IMR-90 (cell line): ENCODE measurements around the gene TSPEAR. TPM values are rescaled to one million over a fixed set of nuclear protein-coding genes. Genes with fewer than 3 reads are reported as not detected.

Experiments
- ATAC-seq: fragments of 200-7000 bp; cut with Tn5 transposase; 2 replicates; pipeline ENCODE4 v1.9.1; 2020; ENCODE audit warnings: low read depth, mild to moderate bottlenecking, moderate library complexity
- BruUV-seq: library from RNA; stranded (reverse); fragments of 400-500 nt; replicated peaks from 2 replicates; lab custom pipeline; 2021; lab: Mats Ljungman, UMichigan
- CTCF ChIA-PET: fragments of 300-600 bp; formaldehyde crosslinking; extraction: SDS; loops from one replicate; lab custom pipeline; 2021; ENCODE audit warnings: antibody characterized with exemption; lab: Yijun Ruan, JAX
- POLR2A ChIA-PET: fragments of 300-600 bp; sonication (Branson Sonifier 250); formaldehyde crosslinking; loops from one replicate; lab custom pipeline; 2022; ENCODE audit warnings: antibody characterized with exemption; ENCODE audit not compliant: unreplicated experiment; lab: Charles Lee
- DNase-seq: peaks from one replicate; pipeline ENCODE4 v3.0.0; 2013
- H2AFZ ChIP-seq: replicated peaks from 2 replicates; pipeline ENCODE3; 2013; ENCODE audit warnings: low read length, mild to moderate bottlenecking; ENCODE audit not compliant: poor library complexity
- H2AK5ac ChIP-seq: 2 replicates; pipeline ENCODE4 v1.6.1; 2013; ENCODE audit warnings: low read depth, low read length, inconsistent platforms
- H2AK9ac ChIP-seq: replicated peaks from 2 replicates; pipeline ENCODE3; 2013; ENCODE audit warnings: mild to moderate bottlenecking, low read depth, low read length, moderate library complexity; ENCODE audit not compliant: poor library complexity
- H2BK120ac ChIP-seq: 2 replicates; pipeline ENCODE4 v1.6.1; 2013; ENCODE audit warnings: low read depth, low read length, inconsistent platforms
- H2BK15ac ChIP-seq: 3 replicates; pipeline ENCODE4 v1.6.1; 2013; ENCODE audit warnings: low read depth, low read length, inconsistent platforms
- H2BK20ac ChIP-seq: 2 replicates; pipeline ENCODE4 v1.6.1; 2013; ENCODE audit warnings: low read depth, mild to moderate bottlenecking, inconsistent platforms, low read length, moderate library complexity
- H2BK5ac ChIP-seq: 2 replicates; pipeline ENCODE4 v1.6.1; 2013; ENCODE audit warnings: mild to moderate bottlenecking, low read depth, low read length, inconsistent platforms; ENCODE audit not compliant: poor library complexity, severe bottlenecking
- H3K14ac ChIP-seq: replicated peaks from 2 replicates; pipeline ENCODE4 v1.6.1; 2013; ENCODE audit warnings: low read depth, low read length, inconsistent platforms
- H3K18ac ChIP-seq: 2 replicates; pipeline ENCODE4 v1.6.1; 2013; ENCODE audit warnings: low read depth, low read length, control low read depth
- H3K23ac ChIP-seq: 2 replicates; pipeline ENCODE4 v1.6.1; 2013; ENCODE audit warnings: low read depth, low read length, inconsistent platforms
- H3K27ac ChIP-seq: 2 replicates; pipeline ENCODE4 v1.5.1; 2013; ENCODE audit warnings: mild to moderate bottlenecking, control low read depth, low read length; ENCODE audit not compliant: insufficient read depth
- H3K27me3 ChIP-seq: 2 replicates; pipeline ENCODE4 v1.6.1; 2013; ENCODE audit warnings: low read length; ENCODE audit not compliant: control insufficient read depth, insufficient read depth
- H3K36me3 ChIP-seq: 2 replicates; pipeline ENCODE4 v1.6.1; 2013; ENCODE audit warnings: low read length, mixed read lengths; ENCODE audit not compliant: control insufficient read depth, insufficient read depth
- H3K4ac ChIP-seq: 2 replicates; pipeline ENCODE4 v1.6.1; 2013; ENCODE audit warnings: low read depth, low read length, inconsistent platforms
- H3K4me1 ChIP-seq: 2 replicates; pipeline ENCODE4 v1.6.1; 2013; ENCODE audit warnings: low read length, mixed read lengths; ENCODE audit not compliant: control insufficient read depth, insufficient read depth
- H3K4me2 ChIP-seq: 2 replicates; pipeline ENCODE4 v1.6.1; 2013; ENCODE audit warnings: low read depth, mild to moderate bottlenecking, control low read depth, low read length, moderate library complexity
- H3K4me3 ChIP-seq: 2 replicates; pipeline ENCODE4 v1.5.1; 2013; ENCODE audit warnings: low read depth, mild to moderate bottlenecking, control low read depth, low read length, moderate library complexity; ENCODE audit not compliant: insufficient read depth
- H3K56ac ChIP-seq: 2 replicates; pipeline ENCODE4 v1.6.1; 2013; ENCODE audit warnings: low read length, inconsistent platforms; ENCODE audit not compliant: insufficient read depth; ENCODE audit errors: extremely low read depth
- H3K79me1 ChIP-seq, 2 experiments: 2 replicates each; pipeline ENCODE4 v1.6.1; 2013; ENCODE audit warnings: low read length in 2 of 2, inconsistent platforms in 1 of 2, low read depth in 1 of 2
- H3K9ac ChIP-seq: 2 replicates; pipeline ENCODE4 v1.6.1; 2013; ENCODE audit warnings: low read depth, low read length, control low read depth
- H3K9me1 ChIP-seq: 2 replicates; pipeline ENCODE4 v1.6.1; 2013; ENCODE audit warnings: low read length, inconsistent platforms; ENCODE audit not compliant: insufficient read depth
- H3K9me3 ChIP-seq: 2 replicates; pipeline ENCODE4 v1.6.1; 2013; ENCODE audit warnings: low read length; ENCODE audit not compliant: control insufficient read depth, insufficient read depth
- H4K20me1 ChIP-seq: 2 replicates; pipeline ENCODE4 v1.6.1; 2013; ENCODE audit warnings: low read length, inconsistent platforms; ENCODE audit not compliant: insufficient read depth
- H4K5ac ChIP-seq: 2 replicates; pipeline ENCODE4 v1.6.1; 2013; ENCODE audit warnings: mild to moderate bottlenecking, low read depth, low read length, control low read depth
- H4K8ac ChIP-seq, 2 experiments: 2 replicates each; pipeline ENCODE4 v1.6.1; 2013; ENCODE audit warnings: low read depth in 2 of 2, low read length in 2 of 2, control low read depth in 1 of 2, inconsistent platforms in 1 of 2
- H4K91ac ChIP-seq: 2 replicates; pipeline ENCODE4 v1.6.1; 2013; ENCODE audit warnings: low read depth, low read length, inconsistent platforms; ENCODE audit not compliant: insufficient read depth
- BHLHE40 ChIP-seq: fragments of 150-350 bp; IDR thresholded peaks from 2 replicates; pipeline ENCODE4 v1.6.1; 2016; ENCODE audit warnings: mild to moderate bottlenecking, low read depth, low read length
- CEBPB ChIP-seq: IDR thresholded peaks from 2 replicates; pipeline ENCODE4 v1.6.1; 2012; ENCODE audit warnings: low read depth, low read length, improper control_type of control experiment
- CHD1 ChIP-seq: IDR thresholded peaks from 2 replicates; pipeline ENCODE4 v1.6.1; 2012; ENCODE audit warnings: low read depth, low read length, improper control_type of control experiment
- ELK1 ChIP-seq: fragments of 150-350 bp; IDR thresholded peaks from 2 replicates; pipeline ENCODE4 v1.6.1; 2016; ENCODE audit warnings: low read depth, mild to moderate bottlenecking, low read length, moderate library complexity, borderline replicate concordance
- FOS ChIP-seq: fragments of 150-350 bp; IDR thresholded peaks from 2 replicates; pipeline ENCODE4 v1.6.1; 2016; ENCODE audit warnings: low read depth, low read length
- MAFK ChIP-seq: IDR thresholded peaks from 2 replicates; pipeline ENCODE4 v1.6.1; 2012; ENCODE audit warnings: low read depth, low read length, improper control_type of control experiment
- MAZ ChIP-seq: IDR thresholded peaks from 2 replicates; pipeline ENCODE4 v1.6.1; 2012; ENCODE audit warnings: low read depth, mild to moderate bottlenecking, low read length, improper control_type of control experiment, moderate library complexity, borderline replicate concordance
- MXI1 ChIP-seq: IDR thresholded peaks from 2 replicates; pipeline ENCODE4 v1.6.1; 2012; ENCODE audit warnings: low read depth, mild to moderate bottlenecking, low read length, moderate library complexity, borderline replicate concordance
- NFE2L2 ChIP-seq: fragments of 150-350 bp; IDR thresholded peaks from 2 replicates; pipeline ENCODE4 v1.6.1; 2016; ENCODE audit warnings: low read depth, mild to moderate bottlenecking, low read length
- POLR2A ChIP-seq: IDR thresholded peaks from 2 replicates; pipeline ENCODE4 v1.6.1; 2012; ENCODE audit warnings: mild to moderate bottlenecking, low read depth, low read length
- RAD21 ChIP-seq: IDR thresholded peaks from 2 replicates; pipeline ENCODE4 v1.6.1; 2012; ENCODE audit warnings: low read length, improper control_type of control experiment
- RCOR1 ChIP-seq: IDR thresholded peaks from 2 replicates; pipeline ENCODE4 v1.6.1; 2012; ENCODE audit warnings: mild to moderate bottlenecking, low read length, improper control_type of control experiment; ENCODE audit not compliant: insufficient replicate concordance
- RFX5 ChIP-seq: IDR thresholded peaks from 2 replicates; pipeline ENCODE4 v1.8.0; 2012; ENCODE audit warnings: low read depth, mild to moderate bottlenecking, low read length, moderate library complexity
- SMC3 ChIP-seq: fragments of 150-350 bp; IDR thresholded peaks from 2 replicates; pipeline ENCODE4 v1.6.1; 2016; ENCODE audit warnings: low read depth, mild to moderate bottlenecking, antibody characterized with exemption, low read length, moderate library complexity
- USF2 ChIP-seq: fragments of 150-350 bp; IDR thresholded peaks from 2 replicates; pipeline ENCODE4 v1.6.1; 2017; ENCODE audit warnings: mild to moderate bottlenecking, antibody characterized with exemption, low read length, low read depth
- dilution Hi-C: fragments of 300-500 bp; cut with HindIII; formaldehyde crosslinking; loops from one replicate; pipeline ENCODE4 v1.14.3; 2018; ENCODE audit warnings: low sequenced_read_pairs; ENCODE audit not compliant: unreplicated experiment
- in situ Hi-C: fragments of 300-500 bp; cut with MboI; formaldehyde crosslinking; loops from 3 replicates; pipeline ENCODE4 v1.14.3; 2019; ENCODE audit warnings: low sequenced_read_pairs, inconsistent platforms, mixed read lengths
- intact Hi-C: fragments of 100-400 bp; cut with micrococcal nuclease; formaldehyde crosslinking; loops from 2 replicates; pipeline ENCODE4 v1.10.0; 2022
- polyA plus RNA-seq, 3 experiments: library from polyadenylated mRNA; depleted of rRNA; stranded (reverse); fragments of >200 nt; gene quantifications; 2 replicates each; pipeline ENCODE4 v1.2.3, GENCODE V29; 2012; ENCODE audit warnings: low replicate concordance in 1 of 3
- total RNA-seq: library from RNA; depleted of rRNA; stranded (reverse); fragments of >200 nt; gene quantifications from 2 replicates; pipeline ENCODE4 v1.2.3, GENCODE V29; 2012
- TF ChIP-seq, protein P1 (sequence below): conservative IDR thresholded peaks from 2 replicates; pipeline ENCODE4 v1.5.1; 2012; ENCODE audit warnings: mild to moderate bottlenecking, low read depth, low read length, improper control_type of control experiment

Gene TSPEAR
- total and polyA plus RNA-seq, 2 of the 4 experiments (the other 2 are of a cell fraction) = not detected

DNA sequence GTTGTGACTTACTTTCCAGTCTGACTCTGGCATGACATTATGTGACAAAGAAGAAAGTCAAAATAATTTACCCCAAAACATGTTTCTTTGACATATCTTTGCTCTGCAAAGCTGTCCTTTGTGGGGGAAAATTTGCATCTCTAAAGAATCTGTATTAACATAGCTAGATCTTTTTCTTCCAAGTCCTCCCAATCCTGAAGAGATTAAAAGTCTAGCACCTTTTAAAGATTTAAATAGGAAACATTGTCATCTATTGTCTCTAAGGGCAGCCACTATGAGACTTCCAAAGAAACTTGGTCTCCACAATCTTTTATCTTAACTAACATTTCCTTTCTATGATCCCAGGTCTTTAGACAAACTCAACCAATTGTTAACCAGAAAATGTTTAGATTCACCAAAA lies 240.0 kb downstream of the TSPEAR start:
- ATAC-seq (no peak), DNase-seq (no peak)
- no peak overlapping the region for H3K4me2 ChIP-seq
- ChIA-PET CTCF (interaction anchor here (1.1 kb wide), 1 partner anchor 13 kb away, joined by 3 read pairs; no protein-coding TSS in a partner anchor), POLR2A (no interaction called here)
- no peaks in the 10 kb centered on the region for H3K36me3 ChIP-seq
- no TSS peak for BruUV-seq
- H4K5ac ChIP-seq = no peak overlapping the region
- H3K23ac ChIP-seq = no peak overlapping the region
- intact Hi-C loops (no loop called here), dilution Hi-C loops (no loop called here), in situ Hi-C loops (no loop called here)
- no peak overlapping the region for H3K9ac ChIP-seq
- no peak overlapping the region for H2BK20ac ChIP-seq
- no peak overlapping the region for H4K8ac ChIP-seq
- no peaks in the 10 kb centered on the region for H4K20me1 ChIP-seq
- H3K27ac ChIP-seq = no peak overlapping the region
- H4K91ac ChIP-seq = no peak overlapping the region
- no peak overlapping the region for H3K18ac ChIP-seq
- no peak overlapping the region for H2BK120ac ChIP-seq
- H2AFZ ChIP-seq = no peak overlapping the region
- TF ChIP-seq NFE2L2 (no peak), USF2 (no peak), RCOR1 (no peak), RFX5 (no peak), CHD1 (no peak), SMC3 (no peak), MAZ (no peak), CEBPB (no peak), BHLHE40 (no peak), FOS (no peak), RAD21 (no peak), MXI1 (no peak), MAFK (no peak), POLR2A (no peak), ELK1 (no peak)
- TF ChIP-seq, protein P1, sequence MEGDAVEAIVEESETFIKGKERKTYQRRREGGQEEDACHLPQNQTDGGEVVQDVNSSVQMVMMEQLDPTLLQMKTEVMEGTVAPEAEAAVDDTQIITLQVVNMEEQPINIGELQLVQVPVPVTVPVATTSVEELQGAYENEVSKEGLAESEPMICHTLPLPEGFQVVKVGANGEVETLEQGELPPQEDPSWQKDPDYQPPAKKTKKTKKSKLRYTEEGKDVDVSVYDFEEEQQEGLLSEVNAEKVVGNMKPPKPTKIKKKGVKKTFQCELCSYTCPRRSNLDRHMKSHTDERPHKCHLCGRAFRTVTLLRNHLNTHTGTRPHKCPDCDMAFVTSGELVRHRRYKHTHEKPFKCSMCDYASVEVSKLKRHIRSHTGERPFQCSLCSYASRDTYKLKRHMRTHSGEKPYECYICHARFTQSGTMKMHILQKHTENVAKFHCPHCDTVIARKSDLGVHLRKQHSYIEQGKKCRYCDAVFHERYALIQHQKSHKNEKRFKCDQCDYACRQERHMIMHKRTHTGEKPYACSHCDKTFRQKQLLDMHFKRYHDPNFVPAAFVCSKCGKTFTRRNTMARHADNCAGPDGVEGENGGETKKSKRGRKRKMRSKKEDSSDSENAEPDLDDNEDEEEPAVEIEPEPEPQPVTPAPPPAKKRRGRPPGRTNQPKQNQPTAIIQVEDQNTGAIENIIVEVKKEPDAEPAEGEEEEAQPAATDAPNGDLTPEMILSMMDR = no peak
- H2BK15ac ChIP-seq = no peak overlapping the region
- H3K4ac ChIP-seq = no peak overlapping the region
- H3K9me1 ChIP-seq = no peaks in the 10 kb centered on the region
- no peak overlapping the region for H3K14ac ChIP-seq
- no peak overlapping the region for H2BK5ac ChIP-seq
- H3K79me1 ChIP-seq = no peaks in the 10 kb centered on the region
- H2AK5ac ChIP-seq = no peak overlapping the region
- peaks cover 2% of the 10 kb centered on the region; the same call in 1 of the 2 replicates for H3K9me3 ChIP-seq
- no peak overlapping the region for H3K4me3 ChIP-seq
- H2AK9ac ChIP-seq = no peak overlapping the region
- H3K4me1 ChIP-seq = no peaks in the 10 kb centered on the region
- H3K56ac ChIP-seq = no peak overlapping the region
- H3K27me3 ChIP-seq = 0 out of 2 replicates have a peak, but pooled peaks cover 3% of the 10 kb centered on the region
